Muscle layer of colon (tissue), 2 donors: ENCODE data around the gene EPHB2.

Experiments
- H3K27ac ChIP-seq: one replicate; pipeline ENCODE4 v1.7.0; 2013; ENCODE audit warnings: low read depth, mild to moderate bottlenecking, low read length, moderate library complexity
- H3K27me3 ChIP-seq, 2 donors: one replicate each; pipeline ENCODE4 v1.7.0; 2013; ENCODE audit warnings: low read length in 2 of 2, mild to moderate bottlenecking in 2 of 2; ENCODE audit not compliant: insufficient read depth in 2 of 2, control insufficient read depth in 1 of 2
- H3K36me3 ChIP-seq: one replicate; pipeline ENCODE4 v1.7.0; 2013; ENCODE audit warnings: mild to moderate bottlenecking, low read length; ENCODE audit not compliant: insufficient read depth
- H3K4me1 ChIP-seq: one replicate; pipeline ENCODE4 v1.7.0; 2013; ENCODE audit warnings: mild to moderate bottlenecking, low read length; ENCODE audit not compliant: insufficient read depth
- H3K4me3 ChIP-seq, 2 donors: one replicate each; pipeline ENCODE4 v1.7.0; 2013; ENCODE audit warnings: low read length in 2 of 2, low read depth in 1 of 2, mild to moderate bottlenecking in 1 of 2, moderate library complexity in 1 of 2
- H3K9ac ChIP-seq: one replicate; pipeline ENCODE4 v1.7.0; 2013; ENCODE audit warnings: low read length
- H3K9me3 ChIP-seq: one replicate; pipeline ENCODE4 v1.7.0; 2013; ENCODE audit warnings: mild to moderate bottlenecking, low read length
- donor health status: abdominal sarcoma.
- donor health status: Adenocarcinoma of cecum.

The EPHB2 gene

DNA sequence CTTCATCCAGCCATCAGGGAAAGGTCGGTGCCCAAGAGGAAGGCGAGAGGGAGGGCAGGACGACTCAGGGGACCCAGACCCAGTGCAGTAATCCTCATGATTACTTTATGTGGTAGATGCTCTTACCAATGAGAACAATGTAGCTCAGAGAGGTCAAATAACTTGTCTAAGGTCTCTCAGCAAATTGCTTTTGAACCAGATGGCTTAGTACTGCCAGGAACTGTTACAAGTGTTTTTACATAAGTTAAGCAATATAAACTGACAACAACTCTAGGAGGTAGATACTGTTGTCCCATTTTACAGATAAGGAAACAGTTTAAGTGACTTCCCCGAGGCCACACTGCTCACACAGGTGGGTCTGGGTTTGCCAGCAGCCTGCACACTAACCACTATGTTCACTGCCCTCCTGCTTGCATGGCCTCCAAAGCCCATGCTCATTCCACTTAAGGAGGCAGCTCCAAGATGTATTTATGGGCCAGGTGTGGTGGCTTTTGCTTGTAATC is 150.3 kb downstream of the EPHB2 start:
- H3K27ac ChIP-seq = no peak overlapping the region
- H3K9me3 ChIP-seq = no peaks in the 10 kb centered on the region
- H3K4me1 ChIP-seq = no peaks in the 10 kb centered on the region
- H3K36me3 ChIP-seq = no peaks in the 10 kb centered on the region
- H3K9ac ChIP-seq = no peak overlapping the region
- no peaks in the 10 kb centered on the region for H3K27me3 ChIP-seq
- no peak overlapping the region for H3K4me3 ChIP-seq

- H3K9ac ChIP-seq = no peak overlapping the region
- no peak overlapping the region for H3K4me3 ChIP-seq
- H3K27me3 ChIP-seq = no peaks in the 10 kb centered on the region
- no peaks in the 10 kb centered on the region for H3K9me3 ChIP-seq
- no peaks in the 10 kb centered on the region for H3K36me3 ChIP-seq
- H3K27ac ChIP-seq = no peak overlapping the region
- no peaks in the 10 kb centered on the region for H3K4me1 ChIP-seq
Observed at GRCh38 chr1:22861764-22862440, 151.3 kb downstream of the EPHB2 start.

GRCh38 chr1:22862752-22863151 is 152.1 kb downstream of the EPHB2 start:
- H3K36me3 ChIP-seq = no peaks in the 10 kb centered on the region
- no peak overlapping the region for H3K27ac ChIP-seq
- H3K9me3 ChIP-seq = no peaks in the 10 kb centered on the region
- H3K4me3 ChIP-seq = no peak overlapping the region
- no peak overlapping the region for H3K9ac ChIP-seq
- H3K4me1 ChIP-seq = no peaks in the 10 kb centered on the region
- no peaks in the 10 kb centered on the region for H3K27me3 ChIP-seq

DNA sequence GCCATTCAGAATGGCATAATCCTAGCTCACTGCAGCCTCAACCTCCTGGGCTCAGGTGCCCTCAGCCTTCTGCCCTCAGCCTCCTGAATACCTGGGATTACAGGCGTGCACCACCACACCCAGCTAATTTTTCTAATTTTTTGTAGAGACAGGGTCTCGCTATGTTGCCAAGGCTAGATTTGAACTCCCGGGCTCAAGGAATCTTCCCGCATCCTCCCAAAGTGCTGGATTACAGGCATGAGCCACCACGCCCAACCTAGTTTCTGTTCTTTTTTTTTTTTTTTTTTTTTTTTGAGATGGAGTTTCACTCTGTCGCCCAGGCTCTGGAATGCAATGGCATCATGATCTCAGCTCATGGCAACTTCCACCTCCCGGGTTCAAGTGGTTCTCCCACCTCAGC is 153.1 kb downstream of the EPHB2 start:
- Histone ChIP-seq H3K4me3 (no peak overlapping the region), H3K27me3 (no peaks in the 10 kb centered on the region), H3K27ac (no peak overlapping the region), H3K4me1 (no peaks in the 10 kb centered on the region), H3K9ac (no peak overlapping the region), H3K9me3 (no peaks in the 10 kb centered on the region), H3K36me3 (no peaks in the 10 kb centered on the region)

GRCh38 chr1:22864886-22865285 is 154.2 kb downstream of the EPHB2 start:
- Histone ChIP-seq H3K36me3 (no peaks in the 10 kb centered on the region), H3K27me3 (no peaks in the 10 kb centered on the region), H3K4me1 (no peaks in the 10 kb centered on the region), H3K4me3 (no peak overlapping the region), H3K27ac (no peak overlapping the region), H3K9ac (no peak overlapping the region), H3K9me3 (no peaks in the 10 kb centered on the region)

- Histone ChIP-seq H3K4me1 (peaks cover 7% of the 10 kb centered on the region), H3K27ac (no peak overlapping the region), H3K9me3 (no peaks in the 10 kb centered on the region), H3K27me3 (no peaks in the 10 kb centered on the region), H3K9ac (no peak overlapping the region), H3K36me3 (no peaks in the 10 kb centered on the region), H3K4me3 (no peak overlapping the region)
Observed at GRCh38 chr1:22865736-22866135, 155.1 kb downstream of the EPHB2 start.

DNA sequence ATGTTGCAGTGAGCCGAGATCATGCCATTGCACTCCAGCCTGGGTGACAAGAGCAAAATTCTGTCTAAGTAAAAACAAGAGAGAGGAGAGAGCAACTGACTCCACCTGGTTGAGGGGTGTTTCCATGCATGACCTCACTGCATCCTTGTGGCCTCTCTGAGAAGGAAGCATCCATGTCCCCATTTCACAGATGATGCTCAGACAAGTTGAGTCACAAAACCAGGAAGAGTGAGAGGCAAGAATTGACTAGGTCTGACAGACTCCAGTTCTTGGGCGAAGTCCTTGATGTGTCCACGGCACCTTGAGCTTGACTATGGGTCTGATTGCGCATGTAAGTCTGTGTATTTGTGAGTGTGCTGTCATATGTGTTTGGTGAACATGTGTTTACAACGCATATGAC is 156.2 kb downstream of the EPHB2 start:
- no peaks in the 10 kb centered on the region for H3K9me3 ChIP-seq
- H3K4me3 ChIP-seq = no peak overlapping the region
- H3K4me1 ChIP-seq = peaks cover 9% of the 10 kb centered on the region
- no peaks in the 10 kb centered on the region for H3K36me3 ChIP-seq
- H3K27me3 ChIP-seq = no peaks in the 10 kb centered on the region
- H3K27ac ChIP-seq = no peak overlapping the region
- no peak overlapping the region for H3K9ac ChIP-seq

DNA sequence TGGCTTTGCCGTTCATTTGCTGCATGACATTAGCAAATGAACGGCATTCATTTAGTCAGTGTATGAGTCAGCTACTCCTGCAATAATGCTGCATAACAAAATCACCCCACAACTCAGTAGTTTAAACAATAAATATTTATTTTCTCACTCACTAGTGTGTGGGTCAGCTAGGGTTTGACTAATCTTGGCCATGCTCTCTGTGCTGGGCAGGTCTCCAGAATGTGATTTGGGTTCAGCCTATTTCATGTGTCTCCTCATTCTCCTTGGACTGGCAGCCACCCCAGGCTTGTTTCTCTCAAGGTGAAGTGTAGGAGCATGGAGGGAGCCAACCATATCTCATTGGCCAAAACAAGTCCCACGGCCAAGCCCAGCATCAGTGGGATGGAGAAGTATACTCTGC is 157.7 kb downstream of the EPHB2 start:
- no peak overlapping the region for H3K27ac ChIP-seq

GRCh38 chr1:22869325-22869724 is 158.7 kb downstream of the EPHB2 start:
- Histone ChIP-seq H3K27ac (no peak overlapping the region), H3K4me3 (no peak overlapping the region), H3K27me3 (no peaks in the 10 kb centered on the region), H3K4me1 (peaks cover 9% of the 10 kb centered on the region), H3K9ac (no peak overlapping the region), H3K36me3 (no peaks in the 10 kb centered on the region), H3K9me3 (no peaks in the 10 kb centered on the region)

More for the DNA sequence above, 157.7 kb downstream of the EPHB2 start:
- Histone ChIP-seq H3K4me3 (no peak overlapping the region), H3K9ac (no peak overlapping the region), H3K27me3 (no peaks in the 10 kb centered on the region), H3K36me3 (no peaks in the 10 kb centered on the region), H3K4me1 (peaks cover 9% of the 10 kb centered on the region), H3K9me3 (no peaks in the 10 kb centered on the region)

GRCh38 chr1:22870201-22870871 is 159.7 kb downstream of the EPHB2 start:
- Histone ChIP-seq H3K4me1 (peaks cover 9% of the 10 kb centered on the region), H3K9ac (no peak overlapping the region), H3K27ac (no peak overlapping the region), H3K9me3 (no peaks in the 10 kb centered on the region), H3K27me3 (no peaks in the 10 kb centered on the region), H3K36me3 (no peaks in the 10 kb centered on the region), H3K4me3 (no peak overlapping the region)

- no peaks in the 10 kb centered on the region for H3K9me3 ChIP-seq
- peaks cover 9% of the 10 kb centered on the region for H3K4me1 ChIP-seq
- H3K9ac ChIP-seq = no peak overlapping the region
- H3K36me3 ChIP-seq = no peaks in the 10 kb centered on the region
- no peak overlapping the region for H3K4me3 ChIP-seq
- no peak overlapping the region for H3K27ac ChIP-seq
- no peaks in the 10 kb centered on the region for H3K27me3 ChIP-seq
Observed at GRCh38 chr1:22872981-22873664, 162.5 kb downstream of the EPHB2 start.
